Coronary artery (tissue), 2 donors: Measurements from ENCODE around the gene AGTRAP.
A peak's percentile ranks its signal among the peaks of the same experiment; 100 is the strongest.

Source experiments
- DNase-seq: peaks from one replicate; pipeline ENCODE4 v3.0.0-alpha.2; 2017; ENCODE audit warnings: low spot score
- H3K27ac ChIP-seq, 2 donors: fragments of 200-600 bp; sonication (generic); one replicate each; pipeline ENCODE4 v1.5.1; 2016 to 2019
- H3K4me3 ChIP-seq: fragments of 200-600 bp; sonication (generic); 2 replicates; pipeline ENCODE4 v1.5.1; 2016; ENCODE audit warnings: mild to moderate bottlenecking, moderate library complexity
- TF ChIP-seq, protein P1 (sequence below): fragments of 200-600 bp; sonication (generic); IDR thresholded peaks from one replicate; pipeline ENCODE4 v1.5.1; 2019; ENCODE audit warnings: antibody characterized with exemption

The AGTRAP gene

GRCh38 chr1:11693917-11694316, 42.0 kb upstream of the AGTRAP start:
- TF ChIP-seq, protein P1, sequence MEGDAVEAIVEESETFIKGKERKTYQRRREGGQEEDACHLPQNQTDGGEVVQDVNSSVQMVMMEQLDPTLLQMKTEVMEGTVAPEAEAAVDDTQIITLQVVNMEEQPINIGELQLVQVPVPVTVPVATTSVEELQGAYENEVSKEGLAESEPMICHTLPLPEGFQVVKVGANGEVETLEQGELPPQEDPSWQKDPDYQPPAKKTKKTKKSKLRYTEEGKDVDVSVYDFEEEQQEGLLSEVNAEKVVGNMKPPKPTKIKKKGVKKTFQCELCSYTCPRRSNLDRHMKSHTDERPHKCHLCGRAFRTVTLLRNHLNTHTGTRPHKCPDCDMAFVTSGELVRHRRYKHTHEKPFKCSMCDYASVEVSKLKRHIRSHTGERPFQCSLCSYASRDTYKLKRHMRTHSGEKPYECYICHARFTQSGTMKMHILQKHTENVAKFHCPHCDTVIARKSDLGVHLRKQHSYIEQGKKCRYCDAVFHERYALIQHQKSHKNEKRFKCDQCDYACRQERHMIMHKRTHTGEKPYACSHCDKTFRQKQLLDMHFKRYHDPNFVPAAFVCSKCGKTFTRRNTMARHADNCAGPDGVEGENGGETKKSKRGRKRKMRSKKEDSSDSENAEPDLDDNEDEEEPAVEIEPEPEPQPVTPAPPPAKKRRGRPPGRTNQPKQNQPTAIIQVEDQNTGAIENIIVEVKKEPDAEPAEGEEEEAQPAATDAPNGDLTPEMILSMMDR: no peak
- H3K27ac ChIP-seq: no peak overlapping the region
- no peak overlapping the region for H3K4me3 ChIP-seq
- DNase-seq: no peak

DNA sequence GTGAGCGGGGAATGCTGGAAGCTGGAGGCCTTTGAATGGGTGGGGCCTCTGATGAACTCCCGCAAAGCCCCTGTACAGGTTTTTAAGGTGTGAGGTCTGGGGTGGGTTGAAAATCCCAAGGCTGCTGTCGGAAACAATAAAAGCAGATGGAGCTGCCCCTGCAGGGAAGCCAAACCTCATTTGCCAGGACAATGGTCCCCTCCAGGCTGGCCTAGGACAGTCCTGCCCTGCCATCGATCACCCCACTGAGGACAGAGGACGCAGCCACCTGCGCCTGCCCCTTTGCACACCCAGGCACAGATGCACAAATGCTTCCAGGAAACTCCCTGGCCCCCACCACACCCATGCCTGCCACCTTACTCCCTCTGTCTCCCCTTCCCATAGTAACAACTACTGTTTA, 40.1 kb upstream of the AGTRAP start:
- DNase-seq: no peak
- no peak overlapping the region for H3K4me3 ChIP-seq
- H3K27ac ChIP-seq: no peak overlapping the region
- TF ChIP-seq, protein P1: no peak

DNA sequence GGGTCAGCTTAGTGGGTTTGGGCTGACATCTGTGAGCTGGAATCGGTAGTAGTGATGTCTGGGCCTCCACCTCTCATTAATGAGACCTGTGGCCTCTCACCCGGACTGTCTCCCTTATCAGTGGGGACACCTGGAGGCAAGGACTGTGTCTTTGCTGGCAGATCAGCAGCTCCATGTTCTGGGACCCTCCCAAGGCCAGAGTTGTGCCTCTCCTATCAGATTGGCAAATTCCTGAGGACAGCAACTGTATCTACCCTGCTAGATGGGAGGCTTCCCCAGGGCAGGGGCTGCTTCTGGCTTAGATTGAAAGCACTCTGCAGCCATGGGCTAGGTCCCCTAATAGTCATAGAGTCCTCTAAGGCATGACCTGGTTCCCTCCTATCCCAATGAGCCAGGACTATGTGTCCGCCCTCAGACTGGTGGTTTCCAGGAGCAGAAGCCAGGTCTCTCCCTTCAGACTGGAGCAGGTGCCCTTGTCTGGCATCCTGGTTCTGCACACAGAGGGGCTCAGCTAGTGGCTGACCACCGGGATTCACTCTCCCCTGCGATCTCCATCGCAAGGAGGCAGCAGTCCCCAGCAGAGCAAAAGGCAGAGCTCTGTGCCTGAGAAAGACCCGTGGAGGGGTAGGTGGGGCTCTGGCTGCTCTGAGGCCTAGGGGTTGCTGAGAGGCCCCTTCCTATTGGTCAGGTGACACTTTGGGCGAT, 38.6 kb upstream of the AGTRAP start:
- Histone ChIP-seq H3K4me3 (no peak overlapping the region), H3K27ac (no peak overlapping the region)
- no peak for DNase-seq
- TF ChIP-seq, protein P1: no peak

DNA sequence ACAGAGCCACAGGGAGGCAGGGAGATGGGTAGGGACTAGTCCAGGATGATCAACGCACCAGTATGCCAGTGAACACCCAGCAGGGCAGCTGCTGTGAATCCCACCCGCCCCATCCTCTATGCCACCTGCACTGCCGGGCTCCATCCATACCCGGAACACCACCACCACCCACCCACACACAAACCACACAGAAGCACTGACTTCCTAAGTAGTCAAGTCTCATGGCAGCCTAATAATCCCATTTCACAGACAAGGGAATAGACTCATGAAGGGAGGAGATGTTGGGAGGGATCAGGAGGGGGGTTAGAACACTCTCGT, 38.1 kb upstream of the AGTRAP start:
- no peak overlapping the region for H3K27ac ChIP-seq
- no peak for DNase-seq
- TF ChIP-seq, protein P1: no peak
- no peak overlapping the region for H3K4me3 ChIP-seq

DNA sequence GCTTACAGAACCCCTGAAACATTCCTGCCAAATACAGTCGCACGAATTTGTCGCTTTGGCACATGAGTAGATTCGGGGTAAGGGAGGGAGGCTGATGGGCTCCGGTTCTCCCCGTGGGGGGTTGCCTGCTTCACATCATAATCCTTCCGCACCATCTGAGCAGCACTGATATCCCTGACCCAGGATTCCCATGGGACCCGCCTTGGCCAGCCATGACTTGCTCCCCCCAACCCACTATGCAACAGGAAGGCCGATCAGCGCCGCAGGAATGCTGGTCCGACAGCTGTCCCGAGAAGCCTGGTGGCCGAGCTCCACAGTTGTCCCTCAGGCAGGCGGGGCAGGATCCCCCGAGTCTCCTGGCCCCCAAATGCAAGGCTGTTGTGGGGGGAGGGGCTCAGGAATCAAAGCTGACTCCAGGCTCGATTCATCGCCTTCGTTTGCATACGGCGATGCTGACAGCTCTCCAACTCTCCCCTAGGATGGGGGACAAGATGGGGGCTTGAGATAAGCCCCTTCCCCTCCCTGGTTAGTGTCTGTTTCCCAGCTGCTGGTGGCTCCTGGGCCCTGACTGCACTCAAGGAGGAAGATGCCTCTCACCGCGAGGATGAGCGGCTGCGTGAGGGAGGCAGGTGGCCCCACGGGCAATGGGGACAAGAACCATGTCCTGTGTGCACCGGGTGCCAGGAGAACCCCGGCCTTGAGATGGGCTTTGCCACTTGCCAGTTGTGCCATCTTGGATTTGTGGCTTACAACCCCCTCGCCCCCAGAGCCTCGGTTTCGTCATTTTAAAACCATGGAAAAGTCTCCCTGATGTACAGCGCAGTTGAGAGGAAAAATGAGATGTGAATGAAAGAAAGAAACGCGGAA, 35.1 kb upstream of the AGTRAP start:
- DNase-seq: no peak
- Histone ChIP-seq H3K27ac (no peak overlapping the region), H3K4me3 (peak overlapping the region; percentile 43)
- TF ChIP-seq, protein P1: no peak

GRCh38 chr1:11701551-11701961, 34.4 kb upstream of the AGTRAP start:
- H3K27ac ChIP-seq: no peak overlapping the region
- H3K4me3 ChIP-seq: peak overlapping the region; percentile 43
- DNase-seq: no peak
- TF ChIP-seq, protein P1: no peak
